ENCODE measurements around the gene KRTAP4-7.
"Not testable (repeated sequence)": the region's sequence is repeated elsewhere in the genome, so short reads cannot be mapped to it uniquely, and the experiment has no call there.

The KRTAP4-7 gene

GRCh38 chr17:41065016-41065689 lies 18.8 kb upstream of the KRTAP4-7 start:
- not testable (repeated sequence) for DNase-seq (ENCODE audit: low spot score)

- DNase-seq (ENCODE audit: low spot score), result no peak
These were observed 17.9 kb upstream of the KRTAP4-7 start, which contains the start of gene KRTAP2-4 for GRCh38 chr17:41065829-41066624. Gene KRTAP2-4 (minus strand): TSS chr17:41065879. CDS start chr17:41065845, 34 bp downstream.

- no peak for DNase-seq (ENCODE audit: low spot score)
These were observed 16.7 kb upstream of the KRTAP4-7 start for GRCh38 chr17:41067281-41067680.

GRCh38 chr17:41069031-41069430 lies 14.9 kb upstream of the KRTAP4-7 start:
- DNase-seq (ENCODE audit: low spot score), result no peak

GRCh38 chr17:41071606-41072360 lies 12.2 kb upstream of the KRTAP4-7 start:
- no peak for DNase-seq (ENCODE audit: low spot score)

- no peak for DNase-seq (ENCODE audit: low spot score)
These were observed 10.3 kb upstream of the KRTAP4-7 start for GRCh38 chr17:41073676-41074075.

- no peak for DNase-seq (ENCODE audit: low spot score)
These were observed 7.2 kb upstream of the KRTAP4-7 start for GRCh38 chr17:41076788-41077187.

- DNase-seq (ENCODE audit: low spot score), result no peak
These were observed 1.3 kb upstream of the KRTAP4-7 start for GRCh38 chr17:41082626-41083025.

GRCh38 chr17:41083427-41083826 lies 523 bp upstream of the KRTAP4-7 start:
- DNase-seq (ENCODE audit: low spot score), result not testable (repeated sequence)

- DNase-seq (ENCODE audit: low spot score), result not testable (repeated sequence)
These were observed 4.9 kb downstream of the KRTAP4-7 start for GRCh38 chr17:41088760-41089352.

- DNase-seq (ENCODE audit: low spot score), result no peak
These were observed 12.1 kb downstream of the KRTAP4-7 start for GRCh38 chr17:41096055-41096454.

GRCh38 chr17:41098042-41098441 lies 14.1 kb downstream of the KRTAP4-7 start, which contains the start of gene KRTAP4-8:
Gene KRTAP4-8 (minus strand): TSS chr17:41098142. CDS start chr17:41098084, 58 bp downstream.
- no peak for DNase-seq (ENCODE audit: low spot score)

- DNase-seq (ENCODE audit: low spot score), result no peak
These were observed 14.5 kb downstream of the KRTAP4-7 start for GRCh38 chr17:41098481-41098880.

GRCh38 chr17:41099682-41100480 lies 15.9 kb downstream of the KRTAP4-7 start:
- not testable (repeated sequence) for DNase-seq (ENCODE audit: low spot score)

GRCh38 chr17:41101586-41102259 lies 17.8 kb downstream of the KRTAP4-7 start, which contains the start of gene KRTAP4-16:
Gene KRTAP4-16 (minus strand): TSS chr17:41102209. CDS start chr17:41102209, 0 bp downstream.
- no peak for DNase-seq (ENCODE audit: low spot score)

GRCh38 chr17:41103896-41104295 lies 19.9 kb downstream of the KRTAP4-7 start:
- no peak for DNase-seq (ENCODE audit: low spot score)

GRCh38 chr17:41104386-41105038 lies 20.6 kb downstream of the KRTAP4-7 start:
- not testable (repeated sequence) for DNase-seq (ENCODE audit: low spot score)

- not testable (repeated sequence) for DNase-seq (ENCODE audit: low spot score)
These were observed 21.4 kb downstream of the KRTAP4-7 start, which contains the start of gene KRTAP4-9 for GRCh38 chr17:41105347-41105746. Gene KRTAP4-9 (plus strand): TSS chr17:41105389. CDS start chr17:41105389, 0 bp downstream.

GRCh38 chr17:41107941-41108450 lies 24.0 kb downstream of the KRTAP4-7 start:
- no peak for DNase-seq (ENCODE audit: low spot score)
